LNCAP (cell line): Measurements from ENCODE around the gene KRT28.
A peak's percentile ranks its signal among the peaks of the same experiment; 100 is the strongest.

Source experiments
- CTCF ChIP-seq: fragments of 450-650 bp; IDR thresholded peaks from 2 replicates; pipeline ENCODE4 v1.5.1; 2017; ENCODE audit warnings: mild to moderate bottlenecking

Gene KRT28

GRCh38 chr17:40806131-40806530 is 6.4 kb upstream of the KRT28 start:
- no peak for TF ChIP-seq CTCF

DNA sequence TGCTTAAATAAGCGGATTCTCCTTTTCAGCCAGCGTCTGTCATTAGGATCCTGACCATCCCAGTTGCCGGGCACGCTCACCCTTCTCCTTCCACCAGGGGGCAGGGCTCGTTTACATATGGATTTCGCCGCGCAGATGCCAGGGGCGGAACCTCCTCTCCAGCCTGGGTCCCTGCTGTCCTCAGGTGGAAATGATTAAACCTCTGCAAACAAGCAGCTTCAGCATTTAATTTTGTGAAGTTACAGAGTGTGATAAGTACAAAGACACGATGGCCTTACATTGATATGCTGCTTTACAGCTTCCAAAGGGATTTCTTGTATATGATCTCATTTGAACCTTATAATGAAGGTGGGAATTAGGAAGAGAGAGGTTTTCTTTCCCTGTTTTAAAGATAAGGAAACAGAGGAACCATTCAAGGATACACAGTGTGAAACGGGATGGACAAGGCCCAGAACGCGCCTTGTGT is 3.9 kb upstream of the KRT28 start:
- TF ChIP-seq CTCF, result peak; percentile 92

DNA sequence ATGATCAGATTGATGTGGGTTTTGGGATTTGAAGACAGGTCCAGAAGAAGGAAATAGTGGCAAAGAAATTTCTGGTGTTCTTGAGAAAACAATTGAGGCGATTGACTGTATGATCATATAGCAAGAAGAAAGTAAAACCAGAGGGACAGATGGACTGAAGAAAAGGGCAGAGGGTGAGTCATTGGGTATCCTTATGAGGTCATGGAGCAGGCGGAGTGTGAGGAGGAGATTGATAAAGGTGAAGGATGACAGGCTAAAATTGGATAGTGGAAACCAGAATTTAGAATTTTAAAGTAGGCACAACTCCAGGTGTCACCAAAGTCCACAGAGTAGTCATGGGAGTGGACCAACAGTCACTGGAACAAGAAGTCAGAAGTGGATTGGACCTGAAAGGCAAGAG is 1.4 kb upstream of the KRT28 start:
- no peak for TF ChIP-seq CTCF

- TF ChIP-seq CTCF, result no peak
These were observed 622 bp upstream of the KRT28 start for GRCh38 chr17:40800381-40800780.

- no peak for TF ChIP-seq CTCF
These were observed 2.9 kb downstream of the KRT28 start for GRCh38 chr17:40796846-40797245.

DNA sequence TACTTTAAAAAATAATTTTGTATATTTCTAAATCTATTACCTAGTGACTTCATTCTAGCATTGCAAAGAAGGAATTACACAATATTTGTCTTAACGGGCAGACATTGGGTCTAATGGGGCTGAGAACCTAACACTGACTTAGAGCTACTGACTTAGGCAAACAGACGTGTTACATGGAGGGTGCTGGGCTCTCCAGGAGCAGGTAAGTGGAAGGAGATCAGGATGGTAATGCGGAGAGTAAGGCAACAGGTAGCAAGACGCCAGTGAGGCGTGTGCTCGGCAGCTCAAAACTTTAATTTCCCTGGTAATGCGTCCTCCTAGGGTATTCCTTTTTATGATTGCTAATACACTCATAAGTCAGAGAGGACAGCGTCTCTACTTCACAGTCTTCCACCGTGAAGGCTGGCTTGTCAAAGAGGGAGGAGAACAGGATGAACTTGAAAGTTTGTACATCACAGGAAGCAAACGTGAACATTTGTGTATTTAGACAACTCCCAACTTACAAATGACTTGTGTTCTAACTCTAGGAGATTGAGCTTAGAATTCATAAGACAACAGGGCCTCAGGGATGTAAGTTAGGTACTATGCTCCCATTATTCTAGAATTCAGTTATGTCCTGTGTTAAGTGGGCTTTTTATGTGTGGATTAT is 4.6 kb downstream of the KRT28 start:
- TF ChIP-seq CTCF, result no peak

GRCh38 chr17:40794466-40794865 is 5.3 kb downstream of the KRT28 start:
- TF ChIP-seq CTCF, result no peak

GRCh38 chr17:40793832-40794231 is 5.9 kb downstream of the KRT28 start:
- TF ChIP-seq CTCF, result no peak
